Neutrophil (primary cell): Measurements from ENCODE around the gene MAPK4.

ENCODE experiments used
- H3K27ac ChIP-seq: fragments of 200-600 bp; sonication (generic); 2 replicates; pipeline ENCODE4 v1.5.1; 2016; ENCODE audit warnings: mild to moderate bottlenecking, moderate library complexity
- H3K27me3 ChIP-seq: fragments of 200-600 bp; sonication (generic); 2 replicates; pipeline ENCODE4 v1.6.0; 2016; ENCODE audit warnings: mild to moderate bottlenecking
- H3K36me3 ChIP-seq: fragments of 200-600 bp; sonication (generic); 2 replicates; pipeline ENCODE4 v1.5.1; 2017
- H3K4me1 ChIP-seq, 2 experiments: fragments of 200-600 bp in 1 of 2; sonication (generic) in 1 of 2; 1 replicate in 1 of 2; 2 replicates in 1 of 2; pipeline versions ENCODE4 v1.5.1 to v1.6.1; 2013 to 2016; ENCODE audit warnings: low read depth in 1 of 2, low read length in 1 of 2, mild to moderate bottlenecking in 1 of 2, moderate library complexity in 1 of 2; ENCODE audit not compliant: control insufficient read depth in 1 of 2, insufficient read depth in 1 of 2
- H3K4me3 ChIP-seq, 2 experiments: fragments of 200-600 bp in 1 of 2; sonication (generic) in 1 of 2; 1 replicate in 1 of 2; 2 replicates in 1 of 2; pipeline ENCODE4 v1.5.1; 2013 to 2016; ENCODE audit warnings: low read depth in 1 of 2, low read length in 1 of 2, mild to moderate bottlenecking in 1 of 2, moderate library complexity in 1 of 2
- H3K9me3 ChIP-seq: fragments of 200-600 bp; sonication (generic); 2 replicates; pipeline ENCODE4 v1.5.1; 2016
- TF ChIP-seq, protein P1 (sequence below): fragments of 200-600 bp; sonication (generic); IDR thresholded peaks from 2 replicates; pipeline ENCODE4 v1.5.1; 2016; ENCODE audit warnings: antibody characterized with exemption

The MAPK4 gene

GRCh38 chr18:50653402-50654093 lies 93.7 kb downstream of the MAPK4 start:
- TF ChIP-seq, protein P1, sequence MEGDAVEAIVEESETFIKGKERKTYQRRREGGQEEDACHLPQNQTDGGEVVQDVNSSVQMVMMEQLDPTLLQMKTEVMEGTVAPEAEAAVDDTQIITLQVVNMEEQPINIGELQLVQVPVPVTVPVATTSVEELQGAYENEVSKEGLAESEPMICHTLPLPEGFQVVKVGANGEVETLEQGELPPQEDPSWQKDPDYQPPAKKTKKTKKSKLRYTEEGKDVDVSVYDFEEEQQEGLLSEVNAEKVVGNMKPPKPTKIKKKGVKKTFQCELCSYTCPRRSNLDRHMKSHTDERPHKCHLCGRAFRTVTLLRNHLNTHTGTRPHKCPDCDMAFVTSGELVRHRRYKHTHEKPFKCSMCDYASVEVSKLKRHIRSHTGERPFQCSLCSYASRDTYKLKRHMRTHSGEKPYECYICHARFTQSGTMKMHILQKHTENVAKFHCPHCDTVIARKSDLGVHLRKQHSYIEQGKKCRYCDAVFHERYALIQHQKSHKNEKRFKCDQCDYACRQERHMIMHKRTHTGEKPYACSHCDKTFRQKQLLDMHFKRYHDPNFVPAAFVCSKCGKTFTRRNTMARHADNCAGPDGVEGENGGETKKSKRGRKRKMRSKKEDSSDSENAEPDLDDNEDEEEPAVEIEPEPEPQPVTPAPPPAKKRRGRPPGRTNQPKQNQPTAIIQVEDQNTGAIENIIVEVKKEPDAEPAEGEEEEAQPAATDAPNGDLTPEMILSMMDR = no peak
- H3K27ac ChIP-seq = no peak overlapping the region
- H3K27me3 ChIP-seq = no peaks in the 10 kb centered on the region
- H3K36me3 ChIP-seq = no peaks in the 10 kb centered on the region
- no peak overlapping the region for H3K4me3 ChIP-seq
- H3K4me1 ChIP-seq = no peaks in the 10 kb centered on the region
- H3K9me3 ChIP-seq = no peaks in the 10 kb centered on the region

DNA sequence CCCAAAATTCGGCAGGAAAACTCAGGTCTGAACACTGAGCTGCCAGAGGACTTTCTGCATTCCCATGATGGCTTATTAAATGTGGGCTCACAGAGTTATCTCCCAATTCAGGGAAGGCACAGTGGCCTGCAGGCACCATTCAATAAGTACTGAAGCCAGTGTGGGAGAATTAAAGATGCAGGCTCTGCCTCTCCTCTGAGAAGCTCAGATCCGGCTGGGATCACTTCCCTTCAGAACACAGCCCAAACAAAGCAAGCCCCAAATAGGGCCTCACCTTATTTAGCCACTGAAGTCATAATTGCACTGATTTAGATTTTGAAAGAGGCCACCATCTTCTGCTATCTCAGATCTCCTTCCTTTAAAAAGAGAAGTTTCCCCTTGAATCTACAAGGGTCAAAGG lies 94.3 kb downstream of the MAPK4 start:
- H3K27ac ChIP-seq = no peak overlapping the region
- H3K9me3 ChIP-seq = no peaks in the 10 kb centered on the region
- no peaks in the 10 kb centered on the region for H3K36me3 ChIP-seq
- no peaks in the 10 kb centered on the region for H3K27me3 ChIP-seq
- no peak overlapping the region for H3K4me3 ChIP-seq
- no peaks in the 10 kb centered on the region for H3K4me1 ChIP-seq
- TF ChIP-seq, protein P1 = no peak

DNA sequence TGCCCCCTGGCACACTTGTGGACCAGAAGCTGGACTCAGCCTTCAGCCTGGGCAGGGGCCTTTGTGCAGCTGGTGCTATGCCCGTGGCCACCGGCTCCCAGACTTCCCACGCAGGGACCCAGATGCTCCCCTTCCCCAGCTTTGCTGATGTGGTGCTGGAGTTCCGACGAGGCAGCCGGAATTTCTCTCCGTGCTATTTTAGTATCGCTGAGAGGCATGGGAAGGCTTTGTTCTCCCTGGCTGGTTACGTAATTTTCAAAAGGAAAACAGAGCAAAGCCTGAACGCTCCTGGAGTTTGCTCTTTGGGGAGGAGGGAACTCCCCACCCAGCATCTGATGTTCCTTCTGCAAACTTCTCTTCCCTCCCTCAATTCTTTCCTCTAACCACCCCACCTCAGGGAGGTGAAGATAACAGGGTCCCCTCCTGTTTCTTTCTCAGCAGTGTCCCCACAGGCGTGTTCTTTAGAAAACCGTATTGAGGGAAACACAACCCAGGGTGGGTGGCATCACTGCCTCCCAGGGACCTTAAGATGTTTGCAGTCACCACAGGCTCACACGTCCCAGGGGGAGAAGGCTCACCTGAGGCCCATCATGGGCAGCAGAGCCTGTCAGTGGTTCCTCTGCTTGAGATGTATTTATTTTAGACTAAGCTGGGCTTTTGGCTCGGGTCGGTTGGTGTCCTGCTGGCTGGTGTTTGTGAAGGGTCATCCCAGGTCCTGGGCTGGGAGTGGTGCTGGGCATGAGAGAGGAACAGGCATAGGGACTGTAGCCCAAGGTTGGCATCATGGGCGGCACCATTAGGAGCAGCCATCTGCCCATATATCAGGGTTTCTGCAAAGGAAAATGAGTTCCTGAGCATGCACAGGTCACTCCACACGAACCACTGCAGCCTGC lies 95.0 kb downstream of the MAPK4 start:
- TF ChIP-seq, protein P1 = no peak
- Histone ChIP-seq H3K9me3 (no peaks in the 10 kb centered on the region), H3K27me3 (no peaks in the 10 kb centered on the region), H3K4me1 (no peaks in the 10 kb centered on the region), H3K4me3 (no peak overlapping the region), H3K36me3 (no peaks in the 10 kb centered on the region), H3K27ac (no peak overlapping the region)

- Histone ChIP-seq H3K4me3 (no peak overlapping the region), H3K27ac (no peak overlapping the region), H3K36me3 (no peaks in the 10 kb centered on the region), H3K27me3 (no peaks in the 10 kb centered on the region), H3K4me1 (no peaks in the 10 kb centered on the region), H3K9me3 (no peaks in the 10 kb centered on the region)
- TF ChIP-seq, protein P1 = no peak
These were observed 96.5 kb downstream of the MAPK4 start for GRCh38 chr18:50656396-50656795.

DNA sequence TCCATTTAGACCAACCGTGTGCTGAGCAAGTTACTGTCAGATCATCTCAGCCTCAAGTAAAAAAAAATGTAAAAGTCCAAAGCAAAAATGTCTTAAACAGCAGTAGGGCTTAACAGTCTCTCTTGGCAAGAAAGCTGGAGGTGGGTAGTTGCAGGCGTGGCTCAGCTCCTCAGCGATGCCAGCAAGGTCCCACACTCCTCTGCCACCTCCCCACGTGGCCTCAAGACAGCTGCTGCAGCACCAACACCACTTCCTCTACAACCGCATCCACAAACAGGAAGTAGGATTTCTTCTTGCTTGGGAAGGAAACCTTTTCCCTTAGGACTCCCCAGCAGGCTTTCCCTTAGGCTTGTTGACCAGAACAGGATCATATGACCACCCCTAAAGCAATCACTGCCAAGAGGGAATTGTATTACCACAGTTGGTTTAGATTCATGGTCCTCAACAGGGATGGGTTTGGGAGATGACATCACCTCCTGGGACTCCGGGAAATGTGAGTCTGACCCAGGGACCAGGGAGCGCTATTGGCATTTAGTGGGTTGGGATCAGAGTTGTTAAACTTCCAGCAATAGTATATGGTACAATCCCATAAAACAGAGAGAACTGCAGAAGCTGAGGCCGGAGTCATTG lies 97.1 kb downstream of the MAPK4 start:
- no peaks in the 10 kb centered on the region for H3K36me3 ChIP-seq
- H3K9me3 ChIP-seq = no peaks in the 10 kb centered on the region
- H3K27me3 ChIP-seq = no peaks in the 10 kb centered on the region
- H3K27ac ChIP-seq = no peak overlapping the region
- H3K4me3 ChIP-seq = no peak overlapping the region
- TF ChIP-seq, protein P1 = no peak
- H3K4me1 ChIP-seq = no peaks in the 10 kb centered on the region
